Measurements from ENCODE around the gene GGN. TPM values are rescaled to one million over a fixed set of nuclear protein-coding genes. Genes with fewer than 3 reads are reported as not detected.

The GGN gene
- total RNA-seq, 1 donor from 2014 or later, result 2.1 TPM

- Histone ChIP-seq H3K27ac (ENCODE audit: low read depth, low read length) (peak overlapping the region; percentile 84), H3K79me2 (ENCODE audit: insufficient read depth, low read length) (peaks cover 24% of the 10 kb centered on the region), H4K20me1 (ENCODE audit: insufficient read depth, low read length) (peaks cover 32% of the 10 kb centered on the region), H3K27me3 (ENCODE audit: insufficient read depth, low read length) (no peaks in the 10 kb centered on the region), H3K4me2 (ENCODE audit: low read length) (peak overlapping the region; percentile 97), H3K36me3 (ENCODE audit: insufficient read depth, low read length) (peaks cover 14% of the 10 kb centered on the region), H3K4me3 (ENCODE audit: insufficient read depth, low read depth, low read length) (peak overlapping the region; percentile 89), H3K9ac (ENCODE audit: low read length) (peak overlapping the region; percentile 90), H3K9me3 (ENCODE audit: insufficient read depth, low read depth, low read length) (no peaks in the 10 kb centered on the region), H2AFZ (ENCODE audit: low read depth, low read length) (peak overlapping the region; percentile 51), H3K4me1 (ENCODE audit: insufficient read depth, low read length) (peaks cover 29% of the 10 kb centered on the region)
- DNase-seq (ENCODE audit: low read depth) (peak; percentile 74), FAIRE-seq (no peak)
- Mint-ChIP-seq H3K9me3 (ENCODE audit: unreplicated experiment) (peaks cover 3% of the 10 kb centered on the region), H3K27ac (ENCODE audit: unreplicated experiment) (peak overlapping the region; percentile 83), H3K4me3 (ENCODE audit: unreplicated experiment) (peak overlapping the region; percentile 92), H3K36me3 (ENCODE audit: low read depth, unreplicated experiment) (peaks cover 18% of the 10 kb centered on the region), H3K4me1 (ENCODE audit: low read depth, unreplicated experiment) (peaks cover 15% of the 10 kb centered on the region), H3K27me3 (ENCODE audit: low read depth, unreplicated experiment) (peaks cover 2% of the 10 kb centered on the region)
- TF ChIP-seq EZH2 (IDR thresholded peaks at IDR 0.05; ENCODE audit: insufficient read depth, low read length) (no peak), CTCF (IDR thresholded peaks at IDR 0.05; ENCODE audit: insufficient read depth, low read depth, low read length) (no peak)
Measured at GRCh38 chr19:38389101-38389925, 1.5 kb upstream of the GGN start.

- Histone ChIP-seq H3K4me1 (ENCODE audit: insufficient read depth, low read length) (peaks cover 29% of the 10 kb centered on the region), H3K4me3 (ENCODE audit: insufficient read depth, low read depth, low read length) (peak within 1 kb of the TSS; percentile 89), H3K27ac (ENCODE audit: low read depth, low read length) (peak within 1 kb of the TSS; percentile 84), H4K20me1 (ENCODE audit: insufficient read depth, low read length) (peaks cover 32% of the 10 kb centered on the region), H3K4me2 (ENCODE audit: low read length) (peak within 1 kb of the TSS; percentile 97), H3K9me3 (ENCODE audit: insufficient read depth, low read depth, low read length) (no peaks in the 10 kb centered on the region), H3K27me3 (ENCODE audit: insufficient read depth, low read length) (no peaks in the 10 kb centered on the region), H3K36me3 (ENCODE audit: insufficient read depth, low read length) (peaks cover 9% of the 10 kb centered on the region), H3K79me2 (ENCODE audit: insufficient read depth, low read length) (peaks cover 24% of the 10 kb centered on the region), H2AFZ (ENCODE audit: low read depth, low read length) (peak within 1 kb of the TSS; percentile 51), H3K9ac (ENCODE audit: low read length) (peak within 1 kb of the TSS; percentile 90)
- FAIRE-seq, result no peak
- Mint-ChIP-seq H3K4me1 (ENCODE audit: low read depth, unreplicated experiment) (peaks cover 15% of the 10 kb centered on the region), H3K27me3 (ENCODE audit: low read depth, unreplicated experiment) (no peaks in the 10 kb centered on the region), H3K36me3 (ENCODE audit: low read depth, unreplicated experiment) (peaks cover 14% of the 10 kb centered on the region), H3K27ac (ENCODE audit: unreplicated experiment) (peak within 1 kb of the TSS; percentile 97), H3K9me3 (ENCODE audit: unreplicated experiment) (peaks cover 3% of the 10 kb centered on the region), H3K4me3 (ENCODE audit: unreplicated experiment) (peak within 1 kb of the TSS; percentile 95)
- TF ChIP-seq CTCF (IDR thresholded peaks at IDR 0.05; ENCODE audit: insufficient read depth, low read depth, low read length) (no peak), EZH2 (IDR thresholded peaks at IDR 0.05; ENCODE audit: insufficient read depth, low read length) (no peak)
- DNase-seq (ENCODE audit: low read depth), result no peak
Measured at GRCh38 chr19:38388349-38389100, 691 bp upstream of the GGN start, which contains the start of gene SPRED3. Gene SPRED3, plus strand, starts transcription at chr19:38388697. Its CDS starts 1,606 bp downstream, at chr19:38390303.
